Right cardiac atrium (tissue), 5 donors: ENCODE data around the gene DDX43. TPM values are rescaled to one million over a fixed set of nuclear protein-coding genes. Genes with fewer than 3 reads are reported as not detected.
"Not testable (repeated sequence)": the region's sequence is repeated elsewhere in the genome, so short reads cannot be mapped to it uniquely, and the experiment has no call there.

ENCODE experiments used
- ATAC-seq, 2 donors: fragments of 200-7000 bp; cut with Tn5 transposase; one replicate each; pipeline versions ENCODE4 v1.8.0 to v1.9.1; 2020; ENCODE audit warnings: moderate library complexity in 2 of 2, mild to moderate bottlenecking in 1 of 2
- DNase-seq, 3 donors: peaks; one replicate each; pipeline ENCODE4 v3.0.0-alpha.2; 2020
- H3K27ac ChIP-seq: one replicate; pipeline ENCODE4 v1.5.1; 2013; ENCODE audit warnings: mild to moderate bottlenecking, low read length, control low read depth, moderate library complexity
- H3K27me3 ChIP-seq: one replicate; pipeline ENCODE4 v1.6.1; 2013; ENCODE audit not compliant: control insufficient read depth, insufficient read depth
- H3K4me1 ChIP-seq: one replicate; pipeline ENCODE4 v1.6.1; 2013; ENCODE audit warnings: low read length; ENCODE audit not compliant: control insufficient read depth, insufficient read depth
- H3K4me3 ChIP-seq: one replicate; pipeline ENCODE4 v1.5.1; 2013; ENCODE audit warnings: low read length, control low read depth
- H3K9me3 ChIP-seq: one replicate; pipeline ENCODE4 v1.6.1; 2013; ENCODE audit warnings: low read length; ENCODE audit not compliant: control insufficient read depth
- WGBS: extraction: QIAGEN DNeasy Blood & Tissue Kit; methylation state at CpG from one replicate; pipeline ENCODE4 v1.1.7; 2013; 5-methylcytosine and 5-hydroxymethylcytosine counted together
- intact Hi-C, 4 donors: fragments of 100-400 bp; cut with DNase I; formaldehyde crosslinking; loops; one replicate each; pipeline versions ENCODE4 v1.11.0 to v1.14.0; 2022 to 2023
- polyA plus RNA-seq: library from polyadenylated mRNA; stranded (reverse); fragments of 200-250 nt; gene quantifications from one replicate; pipeline ENCODE4 v1.2.3, GENCODE V29; 2013
- total RNA-seq, 4 donors: library from RNA; stranded (reverse); fragmentation: NEBNext Ultra II Directional; extraction: Animal tissue kit (Norgen Biotek cat#: 25700); gene quantifications; one replicate each; pipeline ENCODE4 v1.2.1, GENCODE V29; 2021
- donor health status: healthy with polysubstance abuse.
- donor health status: DM: no; HTN: yes; CAD: no.
- donor health status: DM: no; HTN: no; CAD: no.
- donor health status: DM: no; HTN: yes; CAD: no; lungs with severe emphysema.
- donor health status: DM: yes; HTN: yes; CAD: no.

DDX43 gene
- total and polyA plus RNA-seq, 5 donors: 0.16 to 1.9 (median 0.50) TPM

GRCh38 chr6:73367761-73368355 lies 26.8 kb upstream of the DDX43 start:
- H3K4me1 ChIP-seq: no peaks in the 10 kb centered on the region
- peaks cover 2% of the 10 kb centered on the region for H3K9me3 ChIP-seq
- H3K27ac ChIP-seq: no peak overlapping the region
- no peaks in the 10 kb centered on the region for H3K27me3 ChIP-seq
- ATAC-seq (no peak), DNase-seq (no peak)
- WGBS: 69% methylated on average over 16 of the region's 16 CpGs
- intact Hi-C loops: no loop called here
- H3K4me3 ChIP-seq: no peak overlapping the region

- no peak overlapping the region for H3K27ac ChIP-seq
- no peaks in the 10 kb centered on the region for H3K27me3 ChIP-seq
- ATAC-seq: no peak
- no peak for DNase-seq
- WGBS: 79% methylated on average over 4 of the region's 4 CpGs
- intact Hi-C loops: no loop called here
- H3K9me3 ChIP-seq: peaks cover 2% of the 10 kb centered on the region
- H3K4me1 ChIP-seq: no peaks in the 10 kb centered on the region
- no peak overlapping the region for H3K4me3 ChIP-seq
These were observed 26.0 kb upstream of the DDX43 start for GRCh38 chr6:73368675-73369074.

GRCh38 chr6:73369157-73369556 lies 25.5 kb upstream of the DDX43 start:
- no peak for ATAC-seq
- DNase-seq: no peak
- no peak overlapping the region for H3K4me3 ChIP-seq
- peaks cover 2% of the 10 kb centered on the region for H3K9me3 ChIP-seq
- H3K27me3 ChIP-seq: no peaks in the 10 kb centered on the region
- H3K27ac ChIP-seq: no peak overlapping the region
- intact Hi-C loops: no loop called here
- no peaks in the 10 kb centered on the region for H3K4me1 ChIP-seq
- WGBS: 92% methylated on average over 14 of the region's 14 CpGs

- WGBS: 95% methylated on average over 36 of the region's 36 CpGs
- peaks cover 2% of the 10 kb centered on the region for H3K9me3 ChIP-seq
These were observed 25.1 kb upstream of the DDX43 start, which contains the start of gene OOEP for GRCh38 chr6:73369563-73369962. Gene OOEP, minus strand, starts transcription at chr6:73369897. Its CDS starts 105 bp downstream, at chr6:73369792.

GRCh38 chr6:73371984-73372383 lies 22.6 kb upstream of the DDX43 start:
- no peak for ATAC-seq
- peaks cover 2% of the 10 kb centered on the region for H3K9me3 ChIP-seq
- 95% methylated on average over 4 of the region's 4 CpGs for WGBS
- intact Hi-C loops: no loop called here
- no peaks in the 10 kb centered on the region for H3K4me1 ChIP-seq
- H3K27me3 ChIP-seq: no peaks in the 10 kb centered on the region
- no peak overlapping the region for H3K4me3 ChIP-seq
- H3K27ac ChIP-seq: no peak overlapping the region
- DNase-seq: no peak

More at GRCh38 chr6:73369563-73369962, 25.1 kb upstream of the DDX43 start, which contains the start of gene OOEP:
- Histone ChIP-seq H3K4me1 (no peaks in the 10 kb centered on the region), H3K27ac (no peak within 1 kb of the TSS), H3K4me3 (no peak within 1 kb of the TSS), H3K27me3 (no peaks in the 10 kb centered on the region)
- ATAC-seq: no peak
- intact Hi-C loops: no loop called here
- no peak for DNase-seq

GRCh38 chr6:73372516-73372915 lies 22.1 kb upstream of the DDX43 start:
- ATAC-seq: no peak
- Histone ChIP-seq H3K27me3 (no peaks in the 10 kb centered on the region), H3K4me3 (no peak overlapping the region), H3K27ac (no peak overlapping the region), H3K4me1 (no peaks in the 10 kb centered on the region), H3K9me3 (peaks cover 2% of the 10 kb centered on the region)
- WGBS: 82% methylated on average over 10 of the region's 10 CpGs
- intact Hi-C loops: no loop called here
- no peak for DNase-seq

- ATAC-seq: no peak
- Histone ChIP-seq H3K27ac (no peak overlapping the region), H3K4me3 (no peak overlapping the region), H3K4me1 (no peaks in the 10 kb centered on the region), H3K9me3 (peaks cover 2% of the 10 kb centered on the region), H3K27me3 (no peaks in the 10 kb centered on the region)
- intact Hi-C loops: no loop called here
- WGBS: 82% methylated on average over 1 of the region's 1 CpG
- no peak for DNase-seq
These were observed 19.4 kb upstream of the DDX43 start for GRCh38 chr6:73375216-73375615.

GRCh38 chr6:73377225-73377624 lies 17.4 kb upstream of the DDX43 start:
- DNase-seq (no peak), ATAC-seq (no peak)
- intact Hi-C loops: no loop called here
- Histone ChIP-seq H3K4me3 (no peak overlapping the region), H3K9me3 (no peaks in the 10 kb centered on the region), H3K27me3 (no peaks in the 10 kb centered on the region), H3K27ac (no peak overlapping the region), H3K4me1 (no peaks in the 10 kb centered on the region)
- WGBS: 45% methylated on average over 3 of the region's 3 CpGs

- 93% methylated on average over 10 of the region's 10 CpGs for WGBS
- ATAC-seq, H3K4me3 ChIP-seq, DNase-seq, H3K9me3 ChIP-seq, intact Hi-C loops, H3K27ac ChIP-seq, H3K27me3 ChIP-seq, H3K4me1 ChIP-seq: not testable (repeated sequence)
These were observed 13.1 kb upstream of the DDX43 start for GRCh38 chr6:73381531-73381930.

GRCh38 chr6:73382462-73383113 lies 12.0 kb upstream of the DDX43 start:
- WGBS: 90% methylated on average over 6 of the region's 6 CpGs
- intact Hi-C loops: no loop called here
- Histone ChIP-seq H3K27ac (no peak overlapping the region), H3K4me3 (no peak overlapping the region), H3K27me3 (no peaks in the 10 kb centered on the region), H3K9me3 (no peaks in the 10 kb centered on the region), H3K4me1 (no peaks in the 10 kb centered on the region)
- ATAC-seq (no peak), DNase-seq (no peak)

GRCh38 chr6:73388433-73388799 lies 6.2 kb upstream of the DDX43 start:
- peak in 1 of 2 donors; percentile 27 for ATAC-seq
- H3K27ac ChIP-seq: no peak overlapping the region

More at GRCh38 chr6:73388433-73388799, 6.2 kb upstream of the DDX43 start:
- H3K4me3 ChIP-seq: peak overlapping the region; percentile 53
- H3K4me1 ChIP-seq: no peaks in the 10 kb centered on the region
- 46% methylated on average over 4 of the region's 4 CpGs for WGBS
- H3K9me3 ChIP-seq: no peaks in the 10 kb centered on the region
- no peak for DNase-seq
- no peaks in the 10 kb centered on the region for H3K27me3 ChIP-seq
- intact Hi-C loops: no loop called here
